ENCODE results near the gene TNFAIP1. TPM values are rescaled to one million over a fixed set of nuclear protein-coding genes. Genes with fewer than 3 reads are reported as not detected.

TNFAIP1 gene
- total and polyA plus RNA-seq, 2 of the 4 experiments (the other 2 are of a cell fraction), result 49.1 to 62.9 TPM

DNA sequence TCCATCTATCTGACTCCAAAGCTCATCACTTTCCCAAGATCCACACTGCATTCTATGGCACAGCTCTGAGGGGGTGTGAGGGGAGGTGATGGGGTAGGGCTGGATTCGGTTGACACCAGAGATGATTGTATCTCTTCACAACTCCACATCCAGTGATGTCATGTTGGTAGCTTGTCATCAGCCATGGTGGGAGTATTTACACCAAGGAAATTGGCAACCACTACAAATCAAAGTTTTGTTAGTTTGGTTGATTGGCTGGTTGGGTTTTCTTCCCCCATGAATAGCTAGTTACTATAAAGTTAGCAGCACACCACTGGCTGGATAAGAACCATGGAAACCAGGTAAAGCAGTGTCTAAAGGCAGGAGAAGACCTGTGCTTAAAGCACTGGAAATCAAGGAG lies 55.4 kb downstream of the TNFAIP1 start:
- in situ Hi-C loops (cut with MboI; ENCODE audit: low sequenced_read_pairs) (no loop called here), dilution Hi-C loops (cut with HindIII; ENCODE audit: low sequenced_read_pairs, unreplicated experiment) (no loop called here), intact Hi-C loops (cut with micrococcal nuclease) (no loop called here)
- Histone ChIP-seq H3K27ac (ENCODE audit: insufficient read depth, low read length) (no peak overlapping the region), H3K9ac (ENCODE audit: low read depth, low read length) (no peak overlapping the region), H3K27me3 (ENCODE audit: control insufficient read depth, insufficient read depth, low read length) (no peaks in the 10 kb centered on the region), H3K79me1 (ENCODE audit: low read depth in 1 of 2, low read length in 2 of 2) (no peaks in the 10 kb centered on the region), H4K5ac (ENCODE audit: low read depth, low read length) (no peak overlapping the region), H2BK120ac (ENCODE audit: low read depth, low read length) (no peak overlapping the region), H3K4me2 (ENCODE audit: low read depth, low read length) (no peak overlapping the region), H2BK15ac (ENCODE audit: low read depth, low read length) (no peak overlapping the region), H4K20me1 (ENCODE audit: insufficient read depth, low read length) (no peaks in the 10 kb centered on the region), H4K8ac (ENCODE audit: low read depth in 2 of 2, low read length in 2 of 2) (no peak overlapping the region), H3K14ac (replicated peaks; ENCODE audit: low read depth, low read length) (no peak overlapping the region), H3K9me1 (ENCODE audit: insufficient read depth, low read length) (peaks cover 7% of the 10 kb centered on the region; the same call in 1 of the 2 replicates), H3K4me3 (ENCODE audit: insufficient read depth, low read depth, low read length) (no peak overlapping the region), H3K36me3 (ENCODE audit: control insufficient read depth, insufficient read depth, low read length) (peaks cover 29% of the 10 kb centered on the region), H3K9me3 (ENCODE audit: control insufficient read depth, insufficient read depth, low read length) (no peaks in the 10 kb centered on the region), H2AK9ac (replicated peaks; ENCODE audit: low read depth, low read length, poor library complexity) (no peak overlapping the region), H2BK20ac (ENCODE audit: low read depth, low read length) (no peak overlapping the region), H3K4me1 (ENCODE audit: control insufficient read depth, insufficient read depth, low read length) (peaks cover 10% of the 10 kb centered on the region), H2AFZ (replicated peaks; ENCODE audit: low read length, poor library complexity) (no peak overlapping the region), H2BK5ac (ENCODE audit: low read depth, low read length, poor library complexity, severe bottlenecking) (no peak overlapping the region), H2AK5ac (ENCODE audit: low read depth, low read length) (no peak overlapping the region), H3K4ac (ENCODE audit: low read depth, low read length) (no peak overlapping the region), H4K91ac (ENCODE audit: insufficient read depth, low read depth, low read length) (no peak overlapping the region), H3K23ac (ENCODE audit: low read depth, low read length) (no peak overlapping the region), H3K18ac (ENCODE audit: low read depth, low read length) (no peak overlapping the region), H3K56ac (ENCODE audit: extremely low read depth, insufficient read depth, low read length) (no peak overlapping the region; the same call in 1 of the 2 replicates)
- ATAC-seq (ENCODE audit: low read depth) (no peak), DNase-seq (no peak)
- BruUV-seq (replicated peaks), result no TSS peak
- POLR2A ChIA-PET (ENCODE audit: unreplicated experiment), result no interaction called here
- no CpG with 5 or more reads among the region's 1 CpG for WGBS, 2 experiments (ENCODE audit: extremely low coverage in 2 of 2, insufficient read length in 1 of 2)
- CTCF ChIA-PET, result no interaction called here
- TF ChIP-seq ELK1 (IDR thresholded peaks at IDR 0.05; ENCODE audit: borderline replicate concordance, low read depth, low read length) (no peak), SMC3 (IDR thresholded peaks at IDR 0.05; ENCODE audit: low read depth, low read length) (no peak), FOS (IDR thresholded peaks at IDR 0.05; ENCODE audit: low read depth, low read length) (no peak), NFE2L2 (IDR thresholded peaks at IDR 0.05; ENCODE audit: low read depth, low read length) (no peak), MXI1 (IDR thresholded peaks at IDR 0.05; ENCODE audit: borderline replicate concordance, low read depth, low read length) (no peak), MAFK (IDR thresholded peaks at IDR 0.05; ENCODE audit: low read depth, low read length) (no peak), CEBPB (IDR thresholded peaks at IDR 0.05; ENCODE audit: low read depth, low read length) (no peak), RFX5 (IDR thresholded peaks at IDR 0.05; ENCODE audit: low read depth, low read length) (no peak)
- TF ChIP-seq, protein P1, sequence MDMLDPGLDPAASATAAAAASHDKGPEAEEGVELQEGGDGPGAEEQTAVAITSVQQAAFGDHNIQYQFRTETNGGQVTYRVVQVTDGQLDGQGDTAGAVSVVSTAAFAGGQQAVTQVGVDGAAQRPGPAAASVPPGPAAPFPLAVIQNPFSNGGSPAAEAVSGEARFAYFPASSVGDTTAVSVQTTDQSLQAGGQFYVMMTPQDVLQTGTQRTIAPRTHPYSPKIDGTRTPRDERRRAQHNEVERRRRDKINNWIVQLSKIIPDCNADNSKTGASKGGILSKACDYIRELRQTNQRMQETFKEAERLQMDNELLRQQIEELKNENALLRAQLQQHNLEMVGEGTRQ (IDR thresholded peaks at IDR 0.05; ENCODE audit: low read depth, low read length), result no peak

Data from IMR-90 (cell line).